AG04450 (cell line): ENCODE data around the gene RNF148. TPM values are rescaled to one million over a fixed set of nuclear protein-coding genes. Genes with fewer than 3 reads are reported as not detected.

ENCODE experiments used
- CTCF ChIA-PET: fragments of 300-600, 350-600 bp; formaldehyde crosslinking; extraction: SDS; loops from one replicate; lab custom pipeline; 2022; ENCODE audit warnings: antibody characterized with exemption, inconsistent platforms; lab: Charles Lee
- POLR2A ChIA-PET: fragments of 350-600 bp; formaldehyde crosslinking; extraction: SDS; loops from one replicate; lab custom pipeline; 2021; ENCODE audit warnings: antibody characterized with exemption, inconsistent platforms; lab: Yijun Ruan, JAX
- DNase-seq: peaks from one replicate; pipeline ENCODE4 v3.0.0-alpha.2; 2011; ENCODE audit warnings: low read depth, low spot score
- H3K27ac ChIP-seq: one replicate; pipeline ENCODE4 v1.5.1; 2012; ENCODE audit warnings: low read depth, low read length, control low read depth
- H3K27me3 ChIP-seq: one replicate; pipeline ENCODE4 v1.6.0; 2012; ENCODE audit warnings: low read length; ENCODE audit not compliant: control insufficient read depth, insufficient read depth
- H3K4me3 ChIP-seq: 2 replicates; pipeline ENCODE4 v1.5.1; 2011; ENCODE audit warnings: mild to moderate bottlenecking, low read depth, low read length, control low read depth
- H3K9me3 ChIP-seq: 2 replicates; pipeline ENCODE4 v1.5.1; 2012; ENCODE audit warnings: low read length; ENCODE audit not compliant: control insufficient read depth, insufficient read depth
- CTCF ChIP-seq: IDR thresholded peaks from 2 replicates; pipeline ENCODE4 v1.5.1; 2011; ENCODE audit warnings: low read depth, low read length, control low read depth, inconsistent platforms
- polyA plus RNA-seq: library from polyadenylated mRNA; depleted of rRNA; stranded (reverse); fragments of >200 nt; gene quantifications from 2 replicates; pipeline ENCODE4 v1.2.3, GENCODE V29; 2011

The RNF148 gene
- polyA plus RNA-seq, 1 experiment = not detected

DNA sequence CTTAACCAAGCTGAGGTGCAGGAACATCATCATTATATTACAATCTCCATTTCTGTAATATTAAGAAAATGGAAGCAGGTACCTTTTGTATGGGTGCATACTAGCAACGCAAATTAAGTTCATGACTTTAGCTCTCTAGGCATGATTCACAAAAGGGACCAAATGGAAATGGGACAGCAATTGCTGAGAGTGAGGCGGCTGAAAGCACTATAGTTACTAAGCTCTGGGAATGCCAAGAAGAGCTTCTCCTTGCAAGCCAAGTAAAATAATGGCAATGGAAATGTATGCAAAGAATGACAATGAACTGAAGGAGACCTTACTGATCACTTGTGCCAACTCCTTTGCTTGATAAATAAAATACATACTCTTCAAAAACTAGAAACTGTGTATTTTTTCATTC lies 36.2 kb upstream of the RNF148 start:
- no peak for DNase-seq
- Histone ChIP-seq H3K9me3 (no peaks in the 10 kb centered on the region; the same call in 1 of the 2 replicates), H3K27ac (no peak overlapping the region), H3K27me3 (no peaks in the 10 kb centered on the region), H3K4me3 (no peak overlapping the region)
- TF ChIP-seq CTCF = no peak
- CTCF ChIA-PET = no interaction called here
- POLR2A ChIA-PET = no interaction called here

- ChIA-PET POLR2A (no interaction called here), CTCF (no interaction called here)
- Histone ChIP-seq H3K9me3 (no peaks in the 10 kb centered on the region; the same call in 1 of the 2 replicates), H3K4me3 (no peak overlapping the region), H3K27ac (no peak overlapping the region), H3K27me3 (no peaks in the 10 kb centered on the region)
- TF ChIP-seq CTCF = no peak
- no peak for DNase-seq
Measured at GRCh38 chr7:122736183-122736582, 33.5 kb upstream of the RNF148 start.

DNA sequence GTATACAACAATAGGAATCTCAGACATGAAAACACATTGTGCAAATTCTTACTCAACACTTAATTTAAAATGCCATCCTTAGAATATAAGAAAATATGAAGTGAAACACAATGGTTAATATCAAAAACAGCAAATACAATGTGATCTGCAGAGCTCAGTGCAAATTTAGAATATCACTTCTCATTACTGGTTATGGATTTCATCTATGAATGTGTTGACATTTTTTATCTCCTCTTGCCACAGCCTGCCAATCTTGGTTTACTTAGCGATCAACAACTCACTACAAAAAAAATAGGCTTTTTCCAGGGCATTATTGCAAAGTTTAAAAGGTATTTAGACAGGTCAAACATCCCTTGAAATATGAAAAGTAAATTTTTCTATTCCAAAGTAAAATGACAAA lies 25.0 kb upstream of the RNF148 start:
- POLR2A ChIA-PET = no interaction called here
- H3K4me3 ChIP-seq = no peak overlapping the region

DNA sequence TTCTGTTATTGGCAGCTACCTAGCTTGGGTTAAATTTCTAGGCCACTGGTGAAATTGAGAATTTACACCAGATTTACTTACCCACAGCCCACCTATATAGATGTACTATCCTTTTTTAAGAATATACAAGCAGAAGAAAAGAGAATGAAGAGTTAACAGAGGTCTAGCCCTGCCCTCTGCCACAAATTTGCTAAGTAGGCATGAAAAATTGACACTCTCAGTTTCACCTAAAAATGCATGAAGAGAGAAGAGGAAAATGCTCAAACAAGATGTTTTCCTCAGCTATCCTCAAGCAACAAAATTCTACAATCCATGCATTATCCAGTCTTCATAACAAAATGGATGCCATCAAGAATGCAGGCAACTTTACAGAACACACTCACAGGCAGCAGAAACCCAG lies 24.6 kb upstream of the RNF148 start:
- H3K9me3 ChIP-seq = no peaks in the 10 kb centered on the region
- H3K27ac ChIP-seq = no peak overlapping the region
- POLR2A ChIA-PET = no interaction called here
- no peak for TF ChIP-seq CTCF
- CTCF ChIA-PET = no interaction called here
- H3K27me3 ChIP-seq = no peaks in the 10 kb centered on the region
- no peak for DNase-seq
- H3K4me3 ChIP-seq = no peak overlapping the region

More for the DNA sequence above, 25.0 kb upstream of the RNF148 start:
- Histone ChIP-seq H3K27ac (no peak overlapping the region), H3K9me3 (no peaks in the 10 kb centered on the region), H3K27me3 (no peaks in the 10 kb centered on the region)
- CTCF ChIA-PET = no interaction called here
- TF ChIP-seq CTCF = no peak
- DNase-seq = no peak

DNA sequence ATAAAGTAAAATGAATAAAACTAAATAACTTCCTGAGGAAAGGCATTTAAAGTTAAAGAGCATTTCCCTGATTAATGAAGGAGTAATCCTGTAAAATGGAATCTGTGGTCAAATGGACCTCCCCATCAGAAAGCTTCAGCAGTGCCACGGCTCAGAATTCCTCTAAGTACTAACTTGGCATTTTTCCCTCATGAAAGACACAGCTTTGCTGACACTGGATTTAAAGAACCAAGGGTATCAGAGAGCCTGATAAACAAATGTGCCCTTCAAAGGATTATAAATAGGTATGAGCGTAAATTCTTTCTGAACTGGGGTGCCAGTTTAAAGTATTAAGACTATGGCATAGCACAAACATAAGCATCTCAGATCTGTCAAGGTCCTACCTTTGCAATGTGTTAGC lies 24.2 kb upstream of the RNF148 start:
- CTCF ChIA-PET = no interaction called here

More for the DNA sequence above, 24.2 kb upstream of the RNF148 start:
- Histone ChIP-seq H3K27me3 (no peaks in the 10 kb centered on the region), H3K4me3 (no peak overlapping the region), H3K27ac (no peak overlapping the region), H3K9me3 (no peaks in the 10 kb centered on the region)
- DNase-seq = no peak
- POLR2A ChIA-PET = no interaction called here
- TF ChIP-seq CTCF = no peak
